ENCODE results near the gene MATN4. TPM values are rescaled to one million over a fixed set of nuclear protein-coding genes. Genes with fewer than 3 reads are reported as not detected.

MATN4 gene
- total RNA-seq, 1 experiment from 2014 or later, result 0.64 TPM

DNA sequence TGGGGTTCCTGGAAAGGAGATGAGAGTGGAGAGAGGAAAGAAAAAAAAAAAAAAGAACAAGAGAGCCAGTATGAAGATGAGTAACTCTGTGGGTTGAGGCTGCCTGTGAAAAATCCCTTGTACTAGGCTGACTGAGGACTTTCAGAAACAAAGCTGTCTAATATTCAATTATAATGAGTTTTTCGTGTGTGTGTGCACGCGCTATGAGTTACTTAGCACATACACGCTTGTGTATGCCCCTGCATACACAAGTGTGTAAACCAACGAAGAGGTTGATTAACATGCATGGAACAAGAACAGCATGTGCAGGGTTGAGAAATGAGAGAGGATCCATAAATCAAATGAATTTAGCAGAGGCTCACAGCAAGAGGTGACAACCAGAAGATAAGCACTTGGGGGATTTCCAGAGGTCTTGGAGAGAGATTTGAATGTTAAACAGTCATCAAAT is 6.3 kb downstream of the MATN4 start:
- Histone ChIP-seq H3K9me2 (ENCODE audit: insufficient read depth) (no peaks in the 10 kb centered on the region), H3K4me1 (ENCODE audit: control insufficient read depth in 1 of 2, insufficient read depth in 2 of 2, low read length in 2 of 2) (peaks cover 4 to 20% of the 10 kb centered on the region in 2 experiments; a peak in 3 of 4 replicates), H3K79me2 (ENCODE audit: insufficient read depth, low read length) (no peaks in the 10 kb centered on the region), H3K27ac (ENCODE audit: low read depth, low read length) (no peak overlapping the region), H3K4me3 (replicated peaks in 1 of 2; ENCODE audit: low read depth in 1 of 2, low read length in 2 of 2) (no peak overlapping the region), H3K36me3 (ENCODE audit: control insufficient read depth in 1 of 2, insufficient read depth in 2 of 2, low read length in 2 of 2) (no peaks in the 10 kb centered on the region), H2AFZ (ENCODE audit: low read depth, low read length, poor library complexity, severe bottlenecking) (no peak overlapping the region), H3K4me2 (ENCODE audit: low read length) (no peak overlapping the region), H3K27me3 (ENCODE audit: insufficient read depth, low read length) (no peaks in the 10 kb centered on the region), H4K20me1 (ENCODE audit: insufficient read depth) (no peaks in the 10 kb centered on the region), H3K9me3 (ENCODE audit: control insufficient read depth in 1 of 2, insufficient read depth in 1 of 2, low read depth in 1 of 2, low read length in 2 of 2) (no peaks in the 10 kb centered on the region), H3K9ac (ENCODE audit: low read length) (no peak overlapping the region)
- ATAC-seq, result no peak
- intact Hi-C loops (cut with micrococcal nuclease), result no loop called here
- TF ChIP-seq, protein P1, sequence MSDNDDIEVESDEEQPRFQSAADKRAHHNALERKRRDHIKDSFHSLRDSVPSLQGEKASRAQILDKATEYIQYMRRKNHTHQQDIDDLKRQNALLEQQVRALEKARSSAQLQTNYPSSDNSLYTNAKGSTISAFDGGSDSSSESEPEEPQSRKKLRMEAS (IDR thresholded peaks at IDR 0.05), result no peak
- TF ChIP-seq SP1 (IDR thresholded peaks at IDR 0.05; ENCODE audit: low read depth), result no peak
- no peak for TF ChIP-seq SRF (IDR thresholded peaks at IDR 0.05; ENCODE audit: low read depth)
- TF ChIP-seq CBX3 (IDR thresholded peaks at IDR 0.05; ENCODE audit: low read depth), result no peak
- no peak for TF ChIP-seq EZH2phosphoT487 (IDR thresholded peaks at IDR 0.05; ENCODE audit: borderline replicate concordance)
- TF ChIP-seq, protein P2, sequence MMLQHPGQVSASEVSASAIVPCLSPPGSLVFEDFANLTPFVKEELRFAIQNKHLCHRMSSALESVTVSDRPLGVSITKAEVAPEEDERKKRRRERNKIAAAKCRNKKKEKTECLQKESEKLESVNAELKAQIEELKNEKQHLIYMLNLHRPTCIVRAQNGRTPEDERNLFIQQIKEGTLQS (IDR thresholded peaks at IDR 0.05), result no peak
- TF ChIP-seq CEBPB (IDR thresholded peaks at IDR 0.05; ENCODE audit: low read depth), result no peak
- no peak for DNase-seq (ENCODE audit: low read depth, low spot score)
- BruUV-seq (replicated peaks), result no TSS peak
- RAD21 ChIA-PET (ENCODE audit: low non-redundant PET in 1 of 2, low total read pairs in 2 of 2, uncharacterized antibody in 2 of 2, unreplicated experiment in 2 of 2), result no interaction called here
- POLR2A ChIA-PET, result no interaction called here
- CTCF ChIA-PET, result interaction anchor here (1.2 to 2.0 kb wide), 4 partner anchors 10 to 618 kb away, joined by 3 to 15 read pairs (median 6); no protein-coding TSS in a partner anchor

DNA sequence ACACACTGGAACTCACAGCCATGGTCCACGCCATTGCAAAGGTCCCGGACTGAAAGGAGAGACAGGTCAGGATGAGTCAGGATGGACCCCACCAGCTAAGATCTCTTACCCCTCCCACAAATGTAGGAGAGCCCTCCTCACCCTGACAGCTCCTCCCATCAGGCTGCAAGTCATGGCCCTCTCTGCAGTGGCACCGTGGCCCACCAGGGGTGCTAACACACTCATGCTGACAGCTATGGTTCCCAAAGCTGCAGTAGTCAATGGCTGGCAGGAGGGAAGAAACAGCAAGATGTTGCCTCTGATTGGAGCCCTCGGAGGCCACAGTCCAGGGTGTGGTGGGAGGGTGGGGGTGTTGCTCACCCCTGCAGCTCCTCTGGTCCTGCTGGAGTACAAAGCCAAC is 7.1 kb downstream of the MATN4 start:
- Histone ChIP-seq H3K79me2 (ENCODE audit: insufficient read depth, low read length) (no peaks in the 10 kb centered on the region), H3K4me2 (ENCODE audit: low read length) (peak overlapping the region; percentile 20; the same call in 1 of the 2 replicates), H3K4me1 (ENCODE audit: control insufficient read depth in 1 of 2, insufficient read depth in 2 of 2, low read length in 2 of 2) (peaks cover 0 to 14% of the 10 kb centered on the region in 2 experiments; a peak in 2 of 4 replicates), H3K27me3 (ENCODE audit: insufficient read depth, low read length) (no peaks in the 10 kb centered on the region), H3K9ac (ENCODE audit: low read length) (no peak overlapping the region), H3K9me2 (ENCODE audit: insufficient read depth) (no peaks in the 10 kb centered on the region), H2AFZ (ENCODE audit: low read depth, low read length, poor library complexity, severe bottlenecking) (no peak overlapping the region), H3K9me3 (ENCODE audit: control insufficient read depth in 1 of 2, insufficient read depth in 1 of 2, low read depth in 1 of 2, low read length in 2 of 2) (no peaks in the 10 kb centered on the region), H3K4me3 (replicated peaks in 1 of 2; ENCODE audit: low read depth in 1 of 2, low read length in 2 of 2) (no peak overlapping the region), H3K27ac (ENCODE audit: low read depth, low read length) (no peak overlapping the region), H4K20me1 (ENCODE audit: insufficient read depth) (no peaks in the 10 kb centered on the region), H3K36me3 (ENCODE audit: control insufficient read depth in 1 of 2, insufficient read depth in 2 of 2, low read length in 2 of 2) (no peaks in the 10 kb centered on the region)
- DNase-seq (ENCODE audit: low read depth, low spot score) (peak; percentile 50), ATAC-seq (peak; percentile 99)
- intact Hi-C loops (cut with micrococcal nuclease), result no loop called here
- BruUV-seq (replicated peaks), result no TSS peak
- ChIA-PET CTCF (interaction anchor here (0.7 to 2.0 kb wide), 17 partner anchors 8 to 617 kb away, joined by 3 to 28 read pairs (median 4); partner anchors contain the start of gene SYS1), RAD21 (ENCODE audit: low non-redundant PET in 1 of 2, low total read pairs in 2 of 2, uncharacterized antibody in 2 of 2, unreplicated experiment in 2 of 2) (interaction anchor here in 1 of 2 experiments (0.7 kb wide), 1 partner anchor 470 kb away, joined by 5 read pairs; no protein-coding TSS in a partner anchor), POLR2A (interaction anchor here (0.7 to 0.8 kb wide), 2 partner anchors 9 to 257 kb away, joined by 3 to 6 read pairs; no protein-coding TSS in a partner anchor)
- TF ChIP-seq ZFX (IDR thresholded peaks at IDR 0.05) (no peak), ZNF274 (IDR thresholded peaks at IDR 0.05; ENCODE audit: low read depth, low read length) (no peak)
- TF ChIP-seq, protein P3, sequence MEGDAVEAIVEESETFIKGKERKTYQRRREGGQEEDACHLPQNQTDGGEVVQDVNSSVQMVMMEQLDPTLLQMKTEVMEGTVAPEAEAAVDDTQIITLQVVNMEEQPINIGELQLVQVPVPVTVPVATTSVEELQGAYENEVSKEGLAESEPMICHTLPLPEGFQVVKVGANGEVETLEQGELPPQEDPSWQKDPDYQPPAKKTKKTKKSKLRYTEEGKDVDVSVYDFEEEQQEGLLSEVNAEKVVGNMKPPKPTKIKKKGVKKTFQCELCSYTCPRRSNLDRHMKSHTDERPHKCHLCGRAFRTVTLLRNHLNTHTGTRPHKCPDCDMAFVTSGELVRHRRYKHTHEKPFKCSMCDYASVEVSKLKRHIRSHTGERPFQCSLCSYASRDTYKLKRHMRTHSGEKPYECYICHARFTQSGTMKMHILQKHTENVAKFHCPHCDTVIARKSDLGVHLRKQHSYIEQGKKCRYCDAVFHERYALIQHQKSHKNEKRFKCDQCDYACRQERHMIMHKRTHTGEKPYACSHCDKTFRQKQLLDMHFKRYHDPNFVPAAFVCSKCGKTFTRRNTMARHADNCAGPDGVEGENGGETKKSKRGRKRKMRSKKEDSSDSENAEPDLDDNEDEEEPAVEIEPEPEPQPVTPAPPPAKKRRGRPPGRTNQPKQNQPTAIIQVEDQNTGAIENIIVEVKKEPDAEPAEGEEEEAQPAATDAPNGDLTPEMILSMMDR (IDR thresholded peaks at IDR 0.05 in 2 of 3, conservative IDR thresholded peaks at IDR 0.05 in 1 of 3; ENCODE audit: borderline replicate concordance in 1 of 3, insufficient read depth in 1 of 3, low read depth in 2 of 3, low read length in 2 of 3), result peak in 2 of 3 experiments; percentile 73 to 83; a peak in 4 of 6 replicates
